IMR-90 (cell line): Measurements from ENCODE around the gene P4HA2. TPM values are rescaled to one million over a fixed set of nuclear protein-coding genes. Genes with fewer than 3 reads are reported as not detected.
A peak's percentile ranks its signal among the peaks of the same experiment; 100 is the strongest.

ENCODE experiments used
- ATAC-seq: fragments of 200-7000 bp; cut with Tn5 transposase; 2 replicates; pipeline ENCODE4 v1.9.1; 2020; ENCODE audit warnings: low read depth, mild to moderate bottlenecking, moderate library complexity
- BruUV-seq: library from RNA; stranded (reverse); fragments of 400-500 nt; replicated peaks from 2 replicates; lab custom pipeline; 2021; lab: Mats Ljungman, UMichigan
- CTCF ChIA-PET: fragments of 300-600 bp; formaldehyde crosslinking; extraction: SDS; loops from one replicate; lab custom pipeline; 2021; ENCODE audit warnings: antibody characterized with exemption; lab: Yijun Ruan, JAX
- POLR2A ChIA-PET: fragments of 300-600 bp; sonication (Branson Sonifier 250); formaldehyde crosslinking; loops from one replicate; lab custom pipeline; 2022; ENCODE audit warnings: antibody characterized with exemption; ENCODE audit not compliant: unreplicated experiment; lab: Charles Lee
- DNase-seq: peaks from one replicate; pipeline ENCODE4 v3.0.0; 2013
- H2AFZ ChIP-seq: replicated peaks from 2 replicates; pipeline ENCODE3; 2013; ENCODE audit warnings: low read length, mild to moderate bottlenecking; ENCODE audit not compliant: poor library complexity
- H2AK5ac ChIP-seq: 2 replicates; pipeline ENCODE4 v1.6.1; 2013; ENCODE audit warnings: low read depth, low read length, inconsistent platforms
- H2AK9ac ChIP-seq: replicated peaks from 2 replicates; pipeline ENCODE3; 2013; ENCODE audit warnings: mild to moderate bottlenecking, low read depth, low read length, moderate library complexity; ENCODE audit not compliant: poor library complexity
- H2BK120ac ChIP-seq: 2 replicates; pipeline ENCODE4 v1.6.1; 2013; ENCODE audit warnings: low read depth, low read length, inconsistent platforms
- H2BK15ac ChIP-seq: 3 replicates; pipeline ENCODE4 v1.6.1; 2013; ENCODE audit warnings: low read depth, low read length, inconsistent platforms
- H2BK20ac ChIP-seq: 2 replicates; pipeline ENCODE4 v1.6.1; 2013; ENCODE audit warnings: low read depth, mild to moderate bottlenecking, inconsistent platforms, low read length, moderate library complexity
- H2BK5ac ChIP-seq: 2 replicates; pipeline ENCODE4 v1.6.1; 2013; ENCODE audit warnings: mild to moderate bottlenecking, low read depth, low read length, inconsistent platforms; ENCODE audit not compliant: poor library complexity, severe bottlenecking
- H3K14ac ChIP-seq: replicated peaks from 2 replicates; pipeline ENCODE4 v1.6.1; 2013; ENCODE audit warnings: low read depth, low read length, inconsistent platforms
- H3K18ac ChIP-seq: 2 replicates; pipeline ENCODE4 v1.6.1; 2013; ENCODE audit warnings: low read depth, low read length, control low read depth
- H3K23ac ChIP-seq: 2 replicates; pipeline ENCODE4 v1.6.1; 2013; ENCODE audit warnings: low read depth, low read length, inconsistent platforms
- H3K27ac ChIP-seq: 2 replicates; pipeline ENCODE4 v1.5.1; 2013; ENCODE audit warnings: mild to moderate bottlenecking, control low read depth, low read length; ENCODE audit not compliant: insufficient read depth
- H3K27me3 ChIP-seq: 2 replicates; pipeline ENCODE4 v1.6.1; 2013; ENCODE audit warnings: low read length; ENCODE audit not compliant: control insufficient read depth, insufficient read depth
- H3K36me3 ChIP-seq: 2 replicates; pipeline ENCODE4 v1.6.1; 2013; ENCODE audit warnings: low read length, mixed read lengths; ENCODE audit not compliant: control insufficient read depth, insufficient read depth
- H3K4ac ChIP-seq: 2 replicates; pipeline ENCODE4 v1.6.1; 2013; ENCODE audit warnings: low read depth, low read length, inconsistent platforms
- H3K4me1 ChIP-seq: 2 replicates; pipeline ENCODE4 v1.6.1; 2013; ENCODE audit warnings: low read length, mixed read lengths; ENCODE audit not compliant: control insufficient read depth, insufficient read depth
- H3K4me2 ChIP-seq: 2 replicates; pipeline ENCODE4 v1.6.1; 2013; ENCODE audit warnings: low read depth, mild to moderate bottlenecking, control low read depth, low read length, moderate library complexity
- H3K4me3 ChIP-seq: 2 replicates; pipeline ENCODE4 v1.5.1; 2013; ENCODE audit warnings: low read depth, mild to moderate bottlenecking, control low read depth, low read length, moderate library complexity; ENCODE audit not compliant: insufficient read depth
- H3K56ac ChIP-seq: 2 replicates; pipeline ENCODE4 v1.6.1; 2013; ENCODE audit warnings: low read length, inconsistent platforms; ENCODE audit not compliant: insufficient read depth; ENCODE audit errors: extremely low read depth
- H3K79me1 ChIP-seq, 2 experiments: 2 replicates each; pipeline ENCODE4 v1.6.1; 2013; ENCODE audit warnings: low read length in 2 of 2, inconsistent platforms in 1 of 2, low read depth in 1 of 2
- H3K9ac ChIP-seq: 2 replicates; pipeline ENCODE4 v1.6.1; 2013; ENCODE audit warnings: low read depth, low read length, control low read depth
- H3K9me1 ChIP-seq: 2 replicates; pipeline ENCODE4 v1.6.1; 2013; ENCODE audit warnings: low read length, inconsistent platforms; ENCODE audit not compliant: insufficient read depth
- H3K9me3 ChIP-seq: 2 replicates; pipeline ENCODE4 v1.6.1; 2013; ENCODE audit warnings: low read length; ENCODE audit not compliant: control insufficient read depth, insufficient read depth
- H4K20me1 ChIP-seq: 2 replicates; pipeline ENCODE4 v1.6.1; 2013; ENCODE audit warnings: low read length, inconsistent platforms; ENCODE audit not compliant: insufficient read depth
- H4K5ac ChIP-seq: 2 replicates; pipeline ENCODE4 v1.6.1; 2013; ENCODE audit warnings: mild to moderate bottlenecking, low read depth, low read length, control low read depth
- H4K8ac ChIP-seq, 2 experiments: 2 replicates each; pipeline ENCODE4 v1.6.1; 2013; ENCODE audit warnings: low read depth in 2 of 2, low read length in 2 of 2, control low read depth in 1 of 2, inconsistent platforms in 1 of 2
- H4K91ac ChIP-seq: 2 replicates; pipeline ENCODE4 v1.6.1; 2013; ENCODE audit warnings: low read depth, low read length, inconsistent platforms; ENCODE audit not compliant: insufficient read depth
- BHLHE40 ChIP-seq: fragments of 150-350 bp; IDR thresholded peaks from 2 replicates; pipeline ENCODE4 v1.6.1; 2016; ENCODE audit warnings: mild to moderate bottlenecking, low read depth, low read length
- FOS ChIP-seq: fragments of 150-350 bp; IDR thresholded peaks from 2 replicates; pipeline ENCODE4 v1.6.1; 2016; ENCODE audit warnings: low read depth, low read length
- MXI1 ChIP-seq: IDR thresholded peaks from 2 replicates; pipeline ENCODE4 v1.6.1; 2012; ENCODE audit warnings: low read depth, mild to moderate bottlenecking, low read length, moderate library complexity, borderline replicate concordance
- NFE2L2 ChIP-seq: fragments of 150-350 bp; IDR thresholded peaks from 2 replicates; pipeline ENCODE4 v1.6.1; 2016; ENCODE audit warnings: low read depth, mild to moderate bottlenecking, low read length
- RFX5 ChIP-seq: IDR thresholded peaks from 2 replicates; pipeline ENCODE4 v1.8.0; 2012; ENCODE audit warnings: low read depth, mild to moderate bottlenecking, low read length, moderate library complexity
- WGBS, 2 experiments: methylation state at CpG; one replicate each; pipeline versions ENCODE4 v1.1.5 to v1.1.7; 2013; ENCODE audit warnings: missing lambda C conversion rate in 2 of 2; ENCODE audit not compliant: insufficient read length in 1 of 2; ENCODE audit errors: extremely low coverage in 2 of 2; 5-methylcytosine and 5-hydroxymethylcytosine counted together
- dilution Hi-C: fragments of 300-500 bp; cut with HindIII; formaldehyde crosslinking; loops from one replicate; pipeline ENCODE4 v1.14.3; 2018; ENCODE audit warnings: low sequenced_read_pairs; ENCODE audit not compliant: unreplicated experiment
- in situ Hi-C: fragments of 300-500 bp; cut with MboI; formaldehyde crosslinking; loops from 3 replicates; pipeline ENCODE4 v1.14.3; 2019; ENCODE audit warnings: low sequenced_read_pairs, inconsistent platforms, mixed read lengths
- intact Hi-C: fragments of 100-400 bp; cut with micrococcal nuclease; formaldehyde crosslinking; loops from 2 replicates; pipeline ENCODE4 v1.10.0; 2022
- polyA plus RNA-seq, 3 experiments: library from polyadenylated mRNA; depleted of rRNA; stranded (reverse); fragments of >200 nt; gene quantifications; 2 replicates each; pipeline ENCODE4 v1.2.3, GENCODE V29; 2012; ENCODE audit warnings: low replicate concordance in 1 of 3
- total RNA-seq: library from RNA; depleted of rRNA; stranded (reverse); fragments of >200 nt; gene quantifications from 2 replicates; pipeline ENCODE4 v1.2.3, GENCODE V29; 2012

P4HA2 gene
- total and polyA plus RNA-seq, 2 of the 4 experiments (the other 2 are of a cell fraction) = 186 to 225 TPM

DNA sequence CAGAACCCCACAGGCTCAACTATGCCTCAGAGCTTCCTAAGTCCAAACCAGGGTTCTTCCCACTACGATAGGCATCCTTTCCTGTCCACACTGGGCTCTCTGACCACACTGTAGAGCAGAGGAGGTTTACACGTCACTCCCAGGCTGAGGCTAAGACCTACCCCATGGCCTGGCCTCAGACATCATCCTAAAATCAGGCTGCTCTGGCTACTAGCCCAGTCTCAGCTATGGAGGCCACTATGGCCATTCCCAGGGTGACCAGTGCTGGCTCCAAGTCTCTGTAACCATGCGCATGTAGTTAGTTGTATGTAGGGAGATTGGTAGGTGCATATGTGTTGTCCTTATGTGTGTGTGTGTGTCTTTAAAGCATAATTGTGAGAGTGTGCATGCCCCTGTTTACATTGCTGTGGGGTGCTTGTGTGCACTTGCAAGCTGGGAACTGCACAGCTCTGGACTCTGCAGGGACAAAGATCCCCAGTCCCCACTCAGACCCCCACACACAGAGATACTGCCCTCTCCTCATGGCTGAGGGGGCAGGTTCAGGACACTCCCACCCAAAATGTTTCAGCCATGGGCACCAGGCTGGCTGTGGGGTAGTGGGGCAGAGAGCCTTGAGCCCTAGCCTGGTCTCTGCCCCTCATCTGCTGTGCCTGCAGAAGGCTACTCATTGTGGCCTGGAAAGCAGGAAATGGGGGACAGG is 42.1 kb upstream of the P4HA2 start:
- no peak for TF ChIP-seq NFE2L2
- no peak for TF ChIP-seq MXI1
- TF ChIP-seq BHLHE40 = no peak
- no peak for TF ChIP-seq FOS
- TF ChIP-seq RFX5 = no peak
- Histone ChIP-seq H3K4me3 (no peak overlapping the region), H4K20me1 (peaks cover 3% of the 10 kb centered on the region), H3K23ac (peak overlapping the region; percentile 46; the same call in 1 of the 2 replicates), H3K4me1 (peaks cover 37% of the 10 kb centered on the region), H2AFZ (no peak overlapping the region), H2BK120ac (peak overlapping the region; percentile 39), H3K14ac (peak overlapping the region; percentile 85), H3K9me3 (no peaks in the 10 kb centered on the region), H3K9ac (no peak overlapping the region), H3K27me3 (no peaks in the 10 kb centered on the region), H3K79me1 (peaks cover 20 to 58% of the 10 kb centered on the region in 2 experiments), H3K56ac (no peak overlapping the region), H2AK5ac (peak overlapping the region; percentile 87), H2BK20ac (no peak overlapping the region), H3K4me2 (no peak overlapping the region), H3K4ac (peak overlapping the region; percentile 85), H3K9me1 (peaks cover 50% of the 10 kb centered on the region), H3K18ac (0 out of 2 replicates have a peak overlapping the region, but pooled peaks have one; percentile 13), H3K27ac (0 out of 2 replicates have a peak overlapping the region, but pooled peaks have one; percentile 3), H4K91ac (peak overlapping the region; percentile 73), H4K5ac (no peak overlapping the region; the same call in 1 of the 2 replicates), H3K36me3 (peaks cover 66% of the 10 kb centered on the region), H2BK5ac (peak overlapping the region; percentile 62), H2BK15ac (peak overlapping the region; percentile 11; the same call in 1 of the 3 replicates), H2AK9ac (peak overlapping the region; percentile 87), H4K8ac (peak overlapping the region in 1 of 2 experiments; percentile 66; a peak in 3 of 4 replicates)
- 100% methylated on average over 1 of the region's 3 CpGs; no CpG with 5 or more reads in 1 of the 2 experiments for WGBS, 2 experiments
- DNase-seq = no peak
- intact Hi-C loops = loop anchor here (2.0 kb wide), 1 partner anchor 99 kb away; the partner anchor contains the start of gene SLC22A5
- ATAC-seq = no peak
- dilution Hi-C loops = no loop called here
- ChIA-PET POLR2A (interaction anchor here (0.6 to 1.0 kb wide), 2 partner anchors 10 to 188 kb away, joined by 3 to 8 read pairs; no protein-coding TSS in a partner anchor), CTCF (no interaction called here)
- BruUV-seq = no TSS peak
- in situ Hi-C loops = no loop called here
